Lung (tissue), 12 donors: ENCODE measurements around the gene MMP17. TPM values are rescaled to one million over a fixed set of nuclear protein-coding genes. Genes with fewer than 3 reads are reported as not detected.

Experiments
- ATAC-seq: fragments of 200-7000 bp; cut with Tn5 transposase; one replicate; pipeline ENCODE4 v1.9.1; 2020; ENCODE audit warnings: moderate number of reproducible peaks; ENCODE audit not compliant: insufficient read depth, low FRiP score
- DNase-seq, 3 donors: peaks; one replicate each; pipeline ENCODE4 v3.0.0-alpha.2; 2013 to 2017
- H3K27ac ChIP-seq, 2 donors: one replicate each; pipeline ENCODE4 v1.5.1; 2013; ENCODE audit warnings: mild to moderate bottlenecking in 2 of 2, moderate library complexity in 2 of 2, control low read depth in 1 of 2, inconsistent platforms in 1 of 2, low read depth in 1 of 2, low read length in 1 of 2
- H3K27me3 ChIP-seq, 3 donors: one replicate each; pipeline ENCODE4 v1.5.1; 2013; ENCODE audit warnings: low read length in 2 of 3; ENCODE audit not compliant: control insufficient read depth in 3 of 3, insufficient read depth in 3 of 3
- H3K36me3 ChIP-seq, 4 donors: one replicate each; pipeline ENCODE4 v1.5.1; 2013; ENCODE audit warnings: low read length in 4 of 4, mild to moderate bottlenecking in 1 of 4, moderate library complexity in 1 of 4; ENCODE audit not compliant: control insufficient read depth in 4 of 4, insufficient read depth in 4 of 4
- H3K4me1 ChIP-seq, 5 donors: one replicate each; pipeline ENCODE4 v1.5.1; 2013; ENCODE audit warnings: low read length in 5 of 5, mild to moderate bottlenecking in 2 of 5, moderate library complexity in 1 of 5; ENCODE audit not compliant: control insufficient read depth in 5 of 5, insufficient read depth in 5 of 5
- H3K4me3 ChIP-seq: one replicate; pipeline ENCODE4 v1.5.1; 2013; ENCODE audit warnings: mild to moderate bottlenecking, control low read depth, moderate library complexity
- H3K9ac ChIP-seq, 2 donors: one replicate each; pipeline ENCODE4 v1.5.1; 2013; ENCODE audit warnings: low read length in 2 of 2, control low read depth in 1 of 2; ENCODE audit not compliant: insufficient read depth in 1 of 2
- H3K9me3 ChIP-seq, 4 donors: one replicate each; pipeline ENCODE4 v1.5.1; 2013; ENCODE audit warnings: low read length in 3 of 4, mild to moderate bottlenecking in 1 of 4, moderate library complexity in 1 of 4; ENCODE audit not compliant: control insufficient read depth in 4 of 4, insufficient read depth in 3 of 4
- CTCF ChIP-seq: IDR thresholded peaks from 2 replicates; pipeline ENCODE4 v1.5.1; 2012; ENCODE audit warnings: mild to moderate bottlenecking; ENCODE audit errors: control extremely low read depth, extremely low read depth
- WGBS, 2 donors: extraction: QIAGEN DNeasy Blood & Tissue Kit; methylation state at CpG; one replicate each; pipeline ENCODE4 v1.1.7; 2013; 5-methylcytosine and 5-hydroxymethylcytosine counted together
- polyA plus RNA-seq, 2 donors: library from polyadenylated mRNA; stranded (reverse); fragments of 200-250 nt; gene quantifications; one replicate each; pipeline ENCODE4 v1.2.1, GENCODE V29; 2013
- total RNA-seq, 2 donors: library from RNA; depleted of rRNA in 1 of 2; stranded (reverse); fragments of >200 nt in 1 of 2; gene quantifications; one replicate each; pipeline ENCODE4 v1.2.1, GENCODE V29; 2014 to 2021
- donor health status: control.
- donor health status: control.
- donor health status: Bipolar disorder and iron deficiency.
- donor health status: healthy.
- donor health status: DM: yes; HTN: yes; CAD: no.

The MMP17 gene
- total and polyA plus RNA-seq, 4 donors, result 1.7 to 5.6 (median 3.9) TPM

GRCh38 chr12:131835616-131836171 lies 7.5 kb downstream of the MMP17 start:
- Histone ChIP-seq H3K27ac (no peak overlapping the region), H3K9ac (no peak overlapping the region), H3K9me3 (peaks cover 0 to 2% (median 0%) of the 10 kb centered on the region in 4 donors), H3K27me3 (peaks cover 0 to 19% (median 13%) of the 10 kb centered on the region in 3 donors), H3K4me3 (no peak overlapping the region), H3K36me3 (no peaks in the 10 kb centered on the region), H3K4me1 (peaks cover 0 to 13% (median 0%) of the 10 kb centered on the region in 5 donors)
- ATAC-seq, result no peak
- no peak for DNase-seq
- no peak for TF ChIP-seq CTCF
- WGBS, 2 donors, result 78 to 95% methylated on average over 7 of the region's 7 CpGs

- Histone ChIP-seq H3K27me3 (peaks cover 0 to 14% (median 13%) of the 10 kb centered on the region in 3 donors), H3K9me3 (peaks cover 0 to 2% (median 0%) of the 10 kb centered on the region in 4 donors), H3K27ac (no peak overlapping the region), H3K9ac (no peak overlapping the region), H3K4me1 (peaks cover 0 to 9% (median 0%) of the 10 kb centered on the region in 5 donors), H3K36me3 (no peaks in the 10 kb centered on the region), H3K4me3 (no peak overlapping the region)
- WGBS, 2 donors, result 61 to 83% methylated on average over 3 of the region's 3 CpGs
- TF ChIP-seq CTCF, result no peak
- ATAC-seq, result no peak
- DNase-seq, result no peak
Observed at GRCh38 chr12:131836193-131836592, 8.0 kb downstream of the MMP17 start.

GRCh38 chr12:131836714-131837397 lies 8.7 kb downstream of the MMP17 start:
- DNase-seq (no peak), ATAC-seq (no peak)
- Histone ChIP-seq H3K4me3 (no peak overlapping the region), H3K9me3 (peaks cover 0 to 2% (median 0%) of the 10 kb centered on the region in 4 donors), H3K27ac (no peak overlapping the region), H3K4me1 (peaks cover 0 to 5% (median 0%) of the 10 kb centered on the region in 5 donors), H3K9ac (no peak overlapping the region), H3K27me3 (peaks cover 0 to 13% (median 8%) of the 10 kb centered on the region in 3 donors), H3K36me3 (no peaks in the 10 kb centered on the region)
- 77 to 88% methylated on average over 13 of the region's 13 CpGs for WGBS, 2 donors
- no peak for TF ChIP-seq CTCF
